ENCODE results near the gene ACER1. TPM values are rescaled to one million over a fixed set of nuclear protein-coding genes. Genes with fewer than 3 reads are reported as not detected.

ACER1 gene
- total RNA-seq, 1 donor from 2014 or later = not detected

- peak overlapping the region; percentile 93 for H3K27ac ChIP-seq (replicated peaks)
- H3K36me3 ChIP-seq = peaks cover 28% of the 10 kb centered on the region
- no peaks in the 10 kb centered on the region for H3K9me3 ChIP-seq (replicated peaks)
- DNase-seq = no peak
- no peaks in the 10 kb centered on the region for H3K27me3 ChIP-seq (ENCODE audit: low read depth)
- H3K4me1 ChIP-seq = peaks cover 86% of the 10 kb centered on the region
- peak overlapping the region; percentile 56 for H3K4me3 ChIP-seq
- no peak for TF ChIP-seq CTCF (IDR thresholded peaks at IDR 0.05; ENCODE audit: borderline replicate concordance)
- intact Hi-C loops (cut with micrococcal nuclease) = no loop called here
Measured at GRCh38 chr19:6272411-6272791, 61.0 kb downstream of the ACER1 start.

- Histone ChIP-seq H3K27ac (replicated peaks) (peak overlapping the region; percentile 93), H3K4me3 (peak overlapping the region; percentile 56), H3K4me1 (peaks cover 81% of the 10 kb centered on the region), H3K36me3 (peaks cover 32% of the 10 kb centered on the region), H3K27me3 (ENCODE audit: low read depth) (no peaks in the 10 kb centered on the region), H3K9me3 (replicated peaks) (no peaks in the 10 kb centered on the region)
- peak; percentile 93 for DNase-seq
- intact Hi-C loops (cut with micrococcal nuclease) = no loop called here
- peak; percentile 21 for TF ChIP-seq CTCF (IDR thresholded peaks at IDR 0.05; ENCODE audit: borderline replicate concordance)
Measured at GRCh38 chr19:6271721-6272410, 61.5 kb downstream of the ACER1 start.

- Histone ChIP-seq H3K36me3 (peaks cover 34% of the 10 kb centered on the region), H3K4me1 (peaks cover 75% of the 10 kb centered on the region), H3K9me3 (replicated peaks) (no peaks in the 10 kb centered on the region), H3K27ac (replicated peaks) (peak overlapping the region; percentile 93), H3K4me3 (peak overlapping the region; percentile 56), H3K27me3 (ENCODE audit: low read depth) (no peaks in the 10 kb centered on the region)
- no peak for DNase-seq
- intact Hi-C loops (cut with micrococcal nuclease) = no loop called here
- TF ChIP-seq CTCF (IDR thresholded peaks at IDR 0.05; ENCODE audit: borderline replicate concordance) = peak; percentile 24
Measured at GRCh38 chr19:6271251-6271650, 62.2 kb downstream of the ACER1 start.

- H3K27ac ChIP-seq (replicated peaks) = peak overlapping the region; percentile 93
- intact Hi-C loops (cut with micrococcal nuclease) = no loop called here
- peak overlapping the region; percentile 56 for H3K4me3 ChIP-seq
- H3K36me3 ChIP-seq = peaks cover 37% of the 10 kb centered on the region
- H3K4me1 ChIP-seq = peaks cover 71% of the 10 kb centered on the region
- H3K9me3 ChIP-seq (replicated peaks) = no peaks in the 10 kb centered on the region
- TF ChIP-seq CTCF (IDR thresholded peaks at IDR 0.05; ENCODE audit: borderline replicate concordance) = no peak
- H3K27me3 ChIP-seq (ENCODE audit: low read depth) = no peaks in the 10 kb centered on the region
- no peak for DNase-seq
Measured at GRCh38 chr19:6270822-6271221, 62.6 kb downstream of the ACER1 start.

GRCh38 chr19:6270076-6270745, 63.2 kb downstream of the ACER1 start:
- Histone ChIP-seq H3K4me3 (no peak overlapping the region), H3K27ac (replicated peaks) (no peak overlapping the region), H3K4me1 (peaks cover 64% of the 10 kb centered on the region), H3K9me3 (replicated peaks) (no peaks in the 10 kb centered on the region), H3K36me3 (peaks cover 38% of the 10 kb centered on the region), H3K27me3 (ENCODE audit: low read depth) (no peaks in the 10 kb centered on the region)
- no peak for TF ChIP-seq CTCF (IDR thresholded peaks at IDR 0.05; ENCODE audit: borderline replicate concordance)
- no peak for DNase-seq
- intact Hi-C loops (cut with micrococcal nuclease) = no loop called here

Data from left ventricle myocardium inferior (tissue), 1 donor.